ENCODE results near the gene AGAP2.
"Not testable (repeated sequence)": the region's sequence is repeated elsewhere in the genome, so short reads cannot be mapped to it uniquely, and the experiment has no call there.

Gene AGAP2

GRCh38 chr12:57720606-57721595 is 17.6 kb downstream of the AGAP2 start:
- DNase-seq: no peak

DNA sequence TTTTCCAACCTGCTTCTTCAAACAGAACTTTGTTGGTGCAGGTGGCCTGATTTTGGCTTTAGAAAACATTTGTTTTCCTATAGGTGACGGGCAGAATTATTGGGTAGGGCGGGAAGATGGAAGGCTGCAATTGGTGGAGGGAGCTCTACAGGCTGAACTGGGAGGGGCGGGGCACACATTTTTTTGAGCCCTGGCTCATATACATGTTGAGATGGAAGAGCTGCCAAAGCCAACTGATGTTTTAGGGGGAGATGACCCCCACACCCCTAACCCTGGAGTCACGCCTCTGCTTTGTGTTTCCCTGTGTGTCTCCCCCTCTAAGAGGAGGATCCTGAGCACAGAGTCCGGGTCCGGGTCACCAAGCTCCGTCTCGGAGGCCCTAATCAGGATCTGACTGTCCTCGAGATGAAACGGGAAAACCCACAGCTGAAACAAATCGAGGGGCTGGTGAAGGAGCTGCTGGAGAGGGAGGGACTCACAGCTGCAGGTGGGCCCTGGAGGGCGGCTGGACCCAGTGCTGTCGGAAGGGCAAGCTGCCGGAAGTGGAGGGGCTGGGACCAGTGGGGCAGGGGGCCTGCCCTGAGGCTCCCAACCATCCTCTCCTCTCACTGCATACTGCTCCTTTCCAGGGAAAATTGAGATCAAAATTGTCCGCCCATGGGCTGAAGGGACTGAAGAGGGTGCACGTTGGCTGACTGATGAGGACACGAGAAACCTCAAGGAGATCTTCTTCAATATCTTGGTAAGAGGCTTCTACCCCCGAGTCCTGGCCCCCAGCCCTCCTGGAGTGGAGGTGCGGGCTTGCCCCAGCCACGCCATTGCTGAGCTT is 18.6 kb downstream of the AGAP2 start:
- no peak for DNase-seq

GRCh38 chr12:57718641-57719528 is 19.7 kb downstream of the AGAP2 start:
- DNase-seq: no peak

GRCh38 chr12:57717846-57718640 is 20.5 kb downstream of the AGAP2 start:
- DNase-seq: no peak

GRCh38 chr12:57717131-57717530 is 21.4 kb downstream of the AGAP2 start:
- DNase-seq: no peak

DNA sequence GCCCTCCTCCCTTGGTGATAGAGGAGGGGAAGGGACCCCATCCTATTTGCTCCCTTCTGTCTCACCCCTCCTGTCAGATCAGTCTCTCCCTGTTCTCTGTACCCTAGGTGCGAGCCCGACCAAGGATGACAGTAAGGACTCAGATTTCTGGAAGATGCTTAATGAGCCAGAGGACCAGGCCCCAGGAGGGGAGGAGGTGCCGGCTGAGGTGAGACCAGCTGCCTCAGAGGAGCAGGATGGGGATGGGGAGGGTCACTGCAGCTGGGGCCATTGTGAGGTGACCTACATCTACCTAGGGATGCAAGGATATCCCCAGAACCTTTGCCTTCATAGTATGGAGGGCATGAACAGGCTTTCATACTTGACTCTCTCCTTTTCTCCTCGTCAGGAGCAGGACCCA is 22.2 kb downstream of the AGAP2 start:
- no peak for DNase-seq

GRCh38 chr12:57715786-57716185 is 22.8 kb downstream of the AGAP2 start:
- DNase-seq: no peak

- not testable (repeated sequence) for DNase-seq
Measured at GRCh38 chr12:57715036-57715748, 23.4 kb downstream of the AGAP2 start.

DNA sequence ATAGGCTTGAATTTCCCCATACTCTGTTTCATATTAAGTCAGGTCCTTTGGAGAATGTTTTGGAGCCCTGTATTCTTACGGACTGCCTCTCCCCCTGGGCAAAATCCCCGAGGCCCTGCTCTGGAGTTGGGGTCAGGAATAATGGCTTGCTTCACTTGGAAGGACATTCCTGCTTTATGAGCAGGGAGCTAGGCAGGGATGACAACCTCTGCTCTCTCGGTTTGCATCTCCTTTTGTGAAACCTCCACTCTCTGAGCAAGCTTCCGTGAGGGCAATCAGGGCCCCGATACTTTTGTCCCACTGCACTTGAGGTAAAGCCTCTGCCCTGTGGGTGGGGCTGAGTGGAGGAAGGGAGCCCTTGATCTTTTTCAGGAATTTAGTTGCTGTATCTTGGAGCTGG is 25.3 kb downstream of the AGAP2 start:
- no peak for DNase-seq

DNA sequence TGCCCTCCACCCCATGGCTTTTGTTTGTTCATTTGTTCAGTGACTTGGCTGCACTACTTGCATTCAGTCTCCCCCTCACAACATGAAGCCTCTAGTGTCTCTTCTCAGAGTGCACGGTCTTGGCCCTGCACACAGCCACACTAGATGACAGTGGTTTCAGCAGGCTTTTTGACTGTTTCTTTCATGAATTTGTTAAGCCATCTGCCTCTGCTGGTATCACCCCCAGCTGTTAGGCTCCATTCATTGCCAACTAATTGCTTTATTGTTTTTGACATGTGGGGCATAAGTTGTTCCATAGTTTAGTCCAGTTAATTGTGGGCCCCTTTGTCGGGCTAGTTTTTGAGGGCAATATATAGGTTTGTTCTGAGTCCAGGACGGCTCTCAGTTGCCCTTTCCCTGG is 25.8 kb downstream of the AGAP2 start:
- DNase-seq: no peak

DNA sequence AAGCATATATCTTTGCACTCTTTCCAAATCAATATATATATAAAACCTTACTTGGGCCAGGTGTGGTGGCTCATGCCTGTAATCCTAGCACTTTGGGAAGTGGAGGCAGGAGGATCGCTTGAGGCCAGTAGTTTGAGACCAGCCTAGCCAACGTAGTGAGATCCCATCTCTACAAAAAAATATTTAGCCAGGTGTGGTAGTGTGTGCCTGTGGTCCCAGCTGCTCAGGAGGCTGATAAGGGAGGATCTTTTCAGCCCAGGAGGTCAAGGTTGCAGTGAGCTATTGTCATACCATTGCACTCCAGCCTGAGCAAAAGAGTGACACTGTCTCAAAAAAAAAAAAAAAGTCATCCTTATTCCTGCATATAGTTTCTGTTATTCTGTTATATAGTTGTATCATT is 30.2 kb downstream of the AGAP2 start:
- no peak for DNase-seq

DNA sequence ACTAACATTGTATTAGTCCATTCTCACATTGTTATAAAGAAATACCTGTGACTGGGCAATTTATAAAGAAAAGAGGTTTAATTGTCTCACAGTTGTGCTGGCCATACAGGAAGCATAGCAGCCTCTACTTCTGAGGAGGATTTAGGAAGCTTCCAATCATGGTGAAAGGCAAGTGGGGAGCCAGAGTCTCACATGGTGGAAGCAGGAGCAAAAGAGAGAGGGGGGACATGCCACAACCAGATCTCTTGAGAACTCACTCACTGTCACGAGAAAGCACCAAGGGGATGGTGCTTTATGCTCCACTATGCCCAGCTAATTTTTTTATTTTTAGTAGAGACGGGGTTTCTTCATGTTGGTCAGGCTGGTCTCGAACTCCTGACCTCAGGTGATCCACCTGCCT is 31.3 kb downstream of the AGAP2 start:
- DNase-seq: no peak

DNA sequence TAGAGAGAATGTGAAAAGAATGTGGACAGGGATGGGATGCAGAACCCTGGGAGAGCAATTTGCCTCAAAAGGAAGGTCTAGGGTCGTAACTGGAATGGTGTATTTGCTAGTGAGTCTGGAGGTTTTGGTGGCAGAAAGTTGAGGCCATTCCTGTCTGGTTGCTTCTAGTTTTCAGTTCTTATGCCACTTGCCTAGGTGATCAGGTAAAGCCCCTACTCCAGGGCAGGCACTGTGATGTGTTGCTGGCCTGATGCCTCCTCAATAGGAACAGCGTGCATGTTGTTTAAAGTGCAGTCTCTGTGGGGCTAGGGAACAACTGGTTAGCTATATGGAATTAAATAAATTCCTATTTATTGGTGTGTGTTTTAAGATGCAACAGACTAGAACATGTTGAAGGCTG is 38.2 kb downstream of the AGAP2 start:
- no peak for DNase-seq

GRCh38 chr12:57698414-57698813 is 40.1 kb downstream of the AGAP2 start:
- DNase-seq: no peak

GRCh38 chr12:57697076-57697475 is 41.5 kb downstream of the AGAP2 start:
- DNase-seq: no peak

DNA sequence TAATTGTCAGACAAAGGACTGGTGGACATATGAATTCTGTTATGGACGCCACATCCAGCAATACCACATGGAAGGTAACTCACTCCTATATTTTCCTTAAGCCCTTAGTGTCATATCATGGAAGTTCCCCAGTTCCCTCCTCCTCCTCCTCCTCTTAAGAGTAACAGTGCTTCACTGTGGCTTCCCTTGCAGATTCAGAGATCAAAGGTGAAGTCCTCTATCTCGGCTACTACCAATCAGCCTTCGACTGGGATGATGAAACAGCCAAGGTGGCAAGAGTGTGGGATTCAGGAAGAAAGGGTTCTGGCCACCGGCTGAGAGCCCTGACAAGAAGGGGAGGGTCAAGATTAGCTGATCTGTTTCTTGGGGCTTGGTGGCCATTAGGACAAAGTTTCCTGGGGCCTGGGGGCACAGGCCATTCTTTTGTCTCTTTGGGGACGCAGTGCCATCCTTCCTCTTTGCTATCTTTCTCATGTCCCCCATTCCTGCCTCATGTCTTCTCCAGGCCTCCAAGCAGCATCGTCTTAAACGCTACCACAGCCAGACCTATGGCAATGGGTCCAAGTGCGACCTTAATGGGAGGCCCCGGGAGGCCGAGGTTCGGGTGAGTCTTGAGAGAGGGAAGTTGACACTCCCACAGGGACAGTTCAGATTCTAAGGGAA is 42.6 kb downstream of the AGAP2 start:
- no peak for DNase-seq

GRCh38 chr12:57694459-57695019 is 44.0 kb downstream of the AGAP2 start:
- no peak for DNase-seq

DNA sequence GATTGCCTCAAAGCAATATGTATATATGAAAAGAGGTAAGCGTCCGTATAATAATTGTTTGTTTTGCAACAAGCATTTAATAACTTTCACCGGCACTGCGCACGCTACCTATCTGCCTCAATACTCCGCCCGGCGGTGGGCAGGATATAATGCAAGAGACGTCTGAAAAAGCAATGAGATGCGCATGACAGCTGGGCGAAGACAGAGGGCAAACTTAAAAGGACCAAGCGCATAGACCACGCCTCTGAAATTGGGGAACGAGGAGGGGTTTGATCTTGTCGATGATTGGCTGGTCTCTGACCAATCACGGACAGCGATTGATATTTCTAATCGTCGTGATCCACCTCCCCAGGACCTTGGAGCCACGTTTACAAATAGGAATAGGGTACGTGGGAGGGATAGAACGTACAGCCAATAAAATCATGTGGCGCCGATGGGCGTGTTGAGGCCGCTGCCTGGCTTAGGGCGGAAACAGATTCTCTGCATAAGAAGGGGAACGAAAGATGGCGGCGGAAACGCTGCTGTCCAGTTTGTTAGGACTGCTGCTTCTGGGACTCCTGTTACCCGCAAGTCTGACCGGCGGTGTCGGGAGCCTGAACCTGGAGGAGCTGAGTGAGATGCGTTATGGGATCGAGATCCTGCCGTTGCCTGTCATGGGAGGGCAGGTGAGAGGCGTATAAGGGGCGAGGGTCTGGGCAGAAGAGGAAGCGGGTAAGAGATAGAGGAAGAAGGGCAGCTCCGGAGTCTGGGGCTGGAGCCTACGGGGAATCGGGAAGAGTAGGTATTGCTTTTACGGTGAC is 44.7 kb downstream of the AGAP2 start, which contains the start of gene OS9:
OS9 (plus strand) TSS at position 474 of the 800 bp plus-strand sequence; CDS start at position 504, 30 bp downstream.
- DNase-seq: peak; percentile 99

DNA sequence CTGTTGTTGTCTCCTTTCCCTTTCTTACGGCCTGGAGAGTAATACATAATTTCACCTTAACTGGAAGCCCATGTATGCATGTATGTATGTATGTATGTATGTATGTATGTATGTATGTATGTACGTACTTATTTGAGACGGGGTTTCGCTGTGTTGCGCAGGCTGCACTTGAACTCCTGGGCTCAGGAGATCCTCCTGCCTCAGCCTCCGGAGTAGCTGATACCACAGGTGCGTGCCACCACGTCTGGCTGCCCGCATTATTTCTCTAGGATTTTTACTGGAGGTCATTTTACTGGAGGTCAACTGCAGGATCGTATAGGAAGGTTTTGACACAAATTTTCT is 45.3 kb downstream of the AGAP2 start:
- no peak for DNase-seq
